Upper lobe of left lung (tissue), 4 donors: ENCODE results near the gene PRKCA.

Experiments
- EP300 ChIP-seq, 4 donors: sonication (generic); formaldehyde crosslinking; IDR thresholded peaks; one replicate each; pipeline ENCODE4 v1.5.1; 2017; ENCODE audit warnings: antibody characterized with exemption in 4 of 4, control low read depth in 2 of 4
- TF ChIP-seq, protein P1 (sequence below), 6 experiments: fragments of 450-650 bp in 4 of 6; fragments of 200-600 bp in 2 of 6; sonication (generic) in 2 of 6; IDR thresholded peaks; one replicate each; pipeline ENCODE4 v1.5.1; 2016 to 2019; ENCODE audit warnings: antibody characterized with exemption in 6 of 6

DNA sequence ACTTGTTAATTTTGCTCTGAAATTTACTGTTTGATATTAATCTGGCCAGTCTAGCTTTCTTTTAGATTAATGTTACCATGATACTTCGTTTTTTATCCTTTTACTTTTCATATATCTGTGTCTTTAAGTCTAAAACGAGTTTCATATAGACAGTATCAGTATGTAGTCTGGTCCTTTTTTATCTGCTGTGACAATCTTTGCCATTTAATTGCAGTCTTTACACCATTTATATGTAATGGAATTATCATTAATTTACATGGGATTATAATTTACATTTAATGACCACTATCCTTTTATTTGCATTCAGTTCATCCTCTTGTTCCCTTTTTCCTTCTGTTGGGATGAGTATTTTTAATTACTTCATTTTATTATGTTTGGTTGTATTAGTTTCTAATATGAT lies 243.5 kb downstream of the PRKCA start:
- TF ChIP-seq, protein P1, sequence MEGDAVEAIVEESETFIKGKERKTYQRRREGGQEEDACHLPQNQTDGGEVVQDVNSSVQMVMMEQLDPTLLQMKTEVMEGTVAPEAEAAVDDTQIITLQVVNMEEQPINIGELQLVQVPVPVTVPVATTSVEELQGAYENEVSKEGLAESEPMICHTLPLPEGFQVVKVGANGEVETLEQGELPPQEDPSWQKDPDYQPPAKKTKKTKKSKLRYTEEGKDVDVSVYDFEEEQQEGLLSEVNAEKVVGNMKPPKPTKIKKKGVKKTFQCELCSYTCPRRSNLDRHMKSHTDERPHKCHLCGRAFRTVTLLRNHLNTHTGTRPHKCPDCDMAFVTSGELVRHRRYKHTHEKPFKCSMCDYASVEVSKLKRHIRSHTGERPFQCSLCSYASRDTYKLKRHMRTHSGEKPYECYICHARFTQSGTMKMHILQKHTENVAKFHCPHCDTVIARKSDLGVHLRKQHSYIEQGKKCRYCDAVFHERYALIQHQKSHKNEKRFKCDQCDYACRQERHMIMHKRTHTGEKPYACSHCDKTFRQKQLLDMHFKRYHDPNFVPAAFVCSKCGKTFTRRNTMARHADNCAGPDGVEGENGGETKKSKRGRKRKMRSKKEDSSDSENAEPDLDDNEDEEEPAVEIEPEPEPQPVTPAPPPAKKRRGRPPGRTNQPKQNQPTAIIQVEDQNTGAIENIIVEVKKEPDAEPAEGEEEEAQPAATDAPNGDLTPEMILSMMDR (IDR thresholded peaks at IDR 0.05): no peak
- TF ChIP-seq EP300 (IDR thresholded peaks at IDR 0.05): no peak
